ENCODE data around the gene SLC8A1. TPM values are rescaled to one million over a fixed set of nuclear protein-coding genes. Genes with fewer than 3 reads are reported as not detected.

SLC8A1 gene
- total RNA-seq, 1 experiment from 2014 or later = not detected

GRCh38 chr2:40419364-40419762 lies 32.5 kb downstream of the SLC8A1 start:
- no peak for DNase-seq (ENCODE audit: low spot score)
- no peaks in the 10 kb centered on the region for H3K4me1 ChIP-seq (ENCODE audit: insufficient read depth, low read length, poor library complexity, severe bottlenecking)
- ChIA-PET CTCF (no interaction called here), POLR2A (ENCODE audit: low non-redundant PET) (no interaction called here)
- H3K27me3 ChIP-seq (replicated peaks; ENCODE audit: insufficient read depth, low read depth, low read length, poor library complexity) = peaks cover 33% of the 10 kb centered on the region
- no peaks in the 10 kb centered on the region for H3K36me3 ChIP-seq (ENCODE audit: insufficient read depth, low read length, poor library complexity, severe bottlenecking)
- no peaks in the 10 kb centered on the region for H3K9me3 ChIP-seq (ENCODE audit: low read depth, low read length, poor library complexity, severe bottlenecking)
- TF ChIP-seq EZH2 (IDR thresholded peaks at IDR 0.05; ENCODE audit: borderline replicate concordance, low read depth, low read length, poor library complexity, severe bottlenecking) (no peak), CTCF (conservative IDR thresholded peaks at IDR 0.05; ENCODE audit: low read depth, low read length) (no peak)
- H3K4me3 ChIP-seq (ENCODE audit: low read depth, low read length, poor library complexity, severe bottlenecking) = no peak overlapping the region
- no peak overlapping the region for H3K27ac ChIP-seq (ENCODE audit: low read depth, low read length, poor library complexity, severe bottlenecking)
- intact Hi-C loops (cut with micrococcal nuclease; ENCODE audit: unreplicated experiment) = no loop called here
- no TSS peak for BruUV-seq (replicated peaks)

GRCh38 chr2:40418614-40419363 lies 33.1 kb downstream of the SLC8A1 start:
- Histone ChIP-seq H3K36me3 (ENCODE audit: insufficient read depth, low read length, poor library complexity, severe bottlenecking) (no peaks in the 10 kb centered on the region), H3K27me3 (replicated peaks; ENCODE audit: insufficient read depth, low read depth, low read length, poor library complexity) (peaks cover 28% of the 10 kb centered on the region), H3K27ac (ENCODE audit: low read depth, low read length, poor library complexity, severe bottlenecking) (no peak overlapping the region), H3K4me1 (ENCODE audit: insufficient read depth, low read length, poor library complexity, severe bottlenecking) (no peaks in the 10 kb centered on the region), H3K9me3 (ENCODE audit: low read depth, low read length, poor library complexity, severe bottlenecking) (no peaks in the 10 kb centered on the region), H3K4me3 (ENCODE audit: low read depth, low read length, poor library complexity, severe bottlenecking) (no peak overlapping the region)
- DNase-seq (ENCODE audit: low spot score) = no peak
- no TSS peak for BruUV-seq (replicated peaks)
- ChIA-PET CTCF (no interaction called here), POLR2A (ENCODE audit: low non-redundant PET) (no interaction called here)
- TF ChIP-seq EZH2 (IDR thresholded peaks at IDR 0.05; ENCODE audit: borderline replicate concordance, low read depth, low read length, poor library complexity, severe bottlenecking) = no peak
- TF ChIP-seq CTCF (conservative IDR thresholded peaks at IDR 0.05; ENCODE audit: low read depth, low read length) = no peak
- intact Hi-C loops (cut with micrococcal nuclease; ENCODE audit: unreplicated experiment) = no loop called here

- TF ChIP-seq EZH2 (IDR thresholded peaks at IDR 0.05; ENCODE audit: borderline replicate concordance, low read depth, low read length, poor library complexity, severe bottlenecking) (no peak), CTCF (conservative IDR thresholded peaks at IDR 0.05; ENCODE audit: low read depth, low read length) (no peak)
- POLR2A ChIA-PET (ENCODE audit: low non-redundant PET) = no interaction called here
- Histone ChIP-seq H3K4me3 (ENCODE audit: low read depth, low read length, poor library complexity, severe bottlenecking) (no peak overlapping the region), H3K4me1 (ENCODE audit: insufficient read depth, low read length, poor library complexity, severe bottlenecking) (no peaks in the 10 kb centered on the region), H3K36me3 (ENCODE audit: insufficient read depth, low read length, poor library complexity, severe bottlenecking) (no peaks in the 10 kb centered on the region), H3K9me3 (ENCODE audit: low read depth, low read length, poor library complexity, severe bottlenecking) (no peaks in the 10 kb centered on the region), H3K27me3 (replicated peaks; ENCODE audit: insufficient read depth, low read depth, low read length, poor library complexity) (peaks cover 24% of the 10 kb centered on the region), H3K27ac (ENCODE audit: low read depth, low read length, poor library complexity, severe bottlenecking) (no peak overlapping the region)
- no peak for DNase-seq (ENCODE audit: low spot score)
- CTCF ChIA-PET = no interaction called here
- BruUV-seq (replicated peaks) = no TSS peak
- intact Hi-C loops (cut with micrococcal nuclease; ENCODE audit: unreplicated experiment) = no loop called here
Measured at GRCh38 chr2:40416486-40416885, 35.4 kb downstream of the SLC8A1 start.
